Measurements from ENCODE around the gene TMPRSS11B.
"Not testable (repeated sequence)": the region's sequence is repeated elsewhere in the genome, so short reads cannot be mapped to it uniquely, and the experiment has no call there.

Gene TMPRSS11B

DNA sequence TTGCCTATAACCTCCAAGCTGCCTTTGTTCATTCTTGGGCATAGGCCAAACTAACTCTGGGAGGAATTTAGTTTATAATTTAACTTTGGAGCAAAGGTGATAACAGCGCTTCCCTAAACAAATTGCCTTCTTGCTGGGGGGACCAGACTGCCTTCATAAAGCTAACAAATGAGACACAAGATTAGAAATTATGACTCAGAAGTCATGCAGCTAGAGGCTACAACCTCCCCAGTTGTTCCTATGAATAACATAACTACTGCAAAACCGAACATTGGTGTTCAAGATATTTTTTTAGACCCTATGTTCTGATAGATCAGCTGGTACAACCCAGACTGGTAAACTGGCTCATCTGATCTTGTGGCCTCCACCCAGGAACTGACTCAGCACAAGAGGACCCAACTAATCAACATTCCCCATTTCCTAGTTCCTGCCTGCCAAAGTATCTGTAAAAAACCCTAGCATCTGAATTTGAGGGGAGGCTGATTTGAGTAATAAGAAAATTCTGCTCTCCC lies 22.0 kb upstream of the TMPRSS11B start:
- no peaks in the 10 kb centered on the region for H3K27me3 ChIP-seq (ENCODE audit: insufficient read depth, low read length)
- peaks cover 5% of the 10 kb centered on the region for H3K4me1 ChIP-seq (ENCODE audit: insufficient read depth, low read length)
- no peaks in the 10 kb centered on the region for H3K36me3 ChIP-seq (ENCODE audit: insufficient read depth, low read length)
- no peak overlapping the region for H2AFZ ChIP-seq (ENCODE audit: low read depth, low read length)
- no peak overlapping the region for H3K4me3 ChIP-seq (ENCODE audit: low read length)
- no peaks in the 10 kb centered on the region for H3K9me3 ChIP-seq (ENCODE audit: low read length)

DNA sequence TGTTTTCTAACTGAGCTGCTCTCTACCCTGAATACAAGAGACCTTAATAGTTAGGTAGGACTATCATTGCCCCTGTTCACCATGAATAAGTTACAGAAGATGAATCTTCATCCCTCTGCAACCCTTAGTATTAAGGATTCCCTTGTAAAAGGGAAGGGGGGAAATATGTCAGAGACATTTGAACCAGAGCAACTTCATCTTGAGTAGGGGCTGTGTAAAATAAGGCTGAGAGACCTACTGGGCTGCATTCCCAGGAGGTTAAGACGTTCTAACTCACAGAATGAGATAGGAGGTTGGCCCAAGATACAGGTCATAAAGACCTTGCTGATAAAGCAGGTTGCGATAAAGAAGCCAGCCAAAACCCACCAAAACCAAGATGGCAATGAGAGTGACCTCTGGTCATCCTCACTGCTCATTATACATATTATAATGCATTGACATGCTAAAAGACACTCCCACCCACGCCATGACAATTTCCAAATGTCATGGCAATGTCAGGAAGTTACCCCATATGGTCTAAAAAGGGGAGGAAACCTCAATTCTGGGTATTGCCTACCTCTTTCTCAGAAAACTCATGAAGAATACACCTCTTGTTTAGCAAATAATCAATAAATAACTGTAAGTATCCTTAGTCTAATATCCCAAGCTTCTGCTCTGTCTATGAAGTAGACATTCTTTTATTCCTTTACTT lies 19.5 kb upstream of the TMPRSS11B start:
- no peaks in the 10 kb centered on the region for H3K27me3 ChIP-seq (ENCODE audit: insufficient read depth, low read length)
- no peaks in the 10 kb centered on the region for H3K4me1 ChIP-seq (ENCODE audit: insufficient read depth, low read length)
- H3K4me3 ChIP-seq (ENCODE audit: low read length): no peak overlapping the region
- H3K9me3 ChIP-seq (ENCODE audit: low read length): no peaks in the 10 kb centered on the region
- no peaks in the 10 kb centered on the region for H3K36me3 ChIP-seq (ENCODE audit: insufficient read depth, low read length)
- H2AFZ ChIP-seq (ENCODE audit: low read depth, low read length): no peak overlapping the region

DNA sequence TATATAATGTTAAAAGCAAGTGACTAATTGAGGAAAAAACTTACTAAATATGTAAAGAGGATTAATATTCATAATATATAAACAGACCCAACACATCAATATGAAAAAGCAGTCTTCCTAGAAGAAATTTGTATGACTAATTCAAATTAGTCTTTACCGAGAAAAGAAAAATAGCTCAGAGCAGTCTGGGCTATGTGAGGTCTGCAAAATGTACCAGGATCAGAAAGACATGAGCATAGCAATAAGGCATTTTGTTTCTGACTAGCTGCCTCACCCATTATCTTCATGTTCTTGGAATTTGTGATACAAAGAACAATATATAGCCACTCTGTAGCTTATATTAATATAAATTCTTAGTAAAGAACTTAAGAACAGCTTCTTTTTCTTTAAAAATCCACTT lies 13.7 kb upstream of the TMPRSS11B start:
- Histone ChIP-seq H3K36me3 (ENCODE audit: insufficient read depth, low read length) (no peaks in the 10 kb centered on the region), H3K9me3 (ENCODE audit: low read length) (no peaks in the 10 kb centered on the region), H2AFZ (ENCODE audit: low read depth, low read length) (no peak overlapping the region), H3K27me3 (ENCODE audit: insufficient read depth, low read length) (no peaks in the 10 kb centered on the region), H3K4me1 (ENCODE audit: insufficient read depth, low read length) (no peaks in the 10 kb centered on the region), H3K4me3 (ENCODE audit: low read length) (no peak overlapping the region)

DNA sequence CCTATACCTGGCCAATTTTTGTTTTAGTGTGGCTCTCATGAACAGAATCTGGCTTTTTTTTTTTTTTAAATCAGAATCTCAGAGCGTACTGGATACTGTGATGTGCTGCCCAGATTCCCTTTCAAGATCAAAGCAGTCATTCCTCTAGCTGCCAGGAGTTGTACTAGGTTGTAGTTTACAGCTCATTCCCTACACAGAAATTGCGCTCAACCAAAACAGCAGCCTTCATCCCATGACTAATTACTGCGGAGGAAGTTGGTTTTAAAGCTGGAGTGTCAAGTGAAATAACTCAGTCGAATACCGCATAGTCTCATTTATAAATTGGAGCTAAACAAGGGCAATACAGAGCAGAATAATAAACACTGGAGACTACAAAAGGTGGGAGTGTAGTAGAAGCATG lies 12.2 kb upstream of the TMPRSS11B start:
- H3K4me1 ChIP-seq (ENCODE audit: insufficient read depth, low read length): no peaks in the 10 kb centered on the region
- no peaks in the 10 kb centered on the region for H3K36me3 ChIP-seq (ENCODE audit: insufficient read depth, low read length)
- no peaks in the 10 kb centered on the region for H3K9me3 ChIP-seq (ENCODE audit: low read length)
- no peak overlapping the region for H3K4me3 ChIP-seq (ENCODE audit: low read length)
- H2AFZ ChIP-seq (ENCODE audit: low read depth, low read length): no peak overlapping the region
- no peaks in the 10 kb centered on the region for H3K27me3 ChIP-seq (ENCODE audit: insufficient read depth, low read length)

DNA sequence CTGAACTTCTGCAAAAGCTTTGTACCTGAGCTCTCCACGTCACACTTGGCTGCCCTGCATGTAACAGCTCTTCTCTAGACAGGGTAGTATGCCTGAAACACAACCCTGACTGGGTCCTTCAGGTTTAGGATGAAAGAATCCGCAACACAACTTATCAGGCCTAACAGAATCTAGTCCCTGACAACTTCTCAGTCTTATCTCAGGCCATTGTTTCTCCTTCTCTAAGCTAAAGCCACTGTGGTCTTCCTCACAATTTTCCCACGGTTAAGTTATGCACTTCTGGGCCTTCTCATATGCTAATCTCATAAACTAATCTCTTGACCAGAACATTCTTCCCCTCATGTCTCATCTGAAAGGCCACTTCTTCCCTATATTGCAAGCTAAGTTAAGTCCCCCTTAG lies 10.8 kb upstream of the TMPRSS11B start:
- H3K4me1 ChIP-seq (ENCODE audit: insufficient read depth, low read length): no peaks in the 10 kb centered on the region
- no peaks in the 10 kb centered on the region for H3K9me3 ChIP-seq (ENCODE audit: low read length)
- no peak overlapping the region for H2AFZ ChIP-seq (ENCODE audit: low read depth, low read length)
- H3K27me3 ChIP-seq (ENCODE audit: insufficient read depth, low read length): no peaks in the 10 kb centered on the region
- H3K4me3 ChIP-seq (ENCODE audit: low read length): no peak overlapping the region
- H3K36me3 ChIP-seq (ENCODE audit: insufficient read depth, low read length): no peaks in the 10 kb centered on the region

DNA sequence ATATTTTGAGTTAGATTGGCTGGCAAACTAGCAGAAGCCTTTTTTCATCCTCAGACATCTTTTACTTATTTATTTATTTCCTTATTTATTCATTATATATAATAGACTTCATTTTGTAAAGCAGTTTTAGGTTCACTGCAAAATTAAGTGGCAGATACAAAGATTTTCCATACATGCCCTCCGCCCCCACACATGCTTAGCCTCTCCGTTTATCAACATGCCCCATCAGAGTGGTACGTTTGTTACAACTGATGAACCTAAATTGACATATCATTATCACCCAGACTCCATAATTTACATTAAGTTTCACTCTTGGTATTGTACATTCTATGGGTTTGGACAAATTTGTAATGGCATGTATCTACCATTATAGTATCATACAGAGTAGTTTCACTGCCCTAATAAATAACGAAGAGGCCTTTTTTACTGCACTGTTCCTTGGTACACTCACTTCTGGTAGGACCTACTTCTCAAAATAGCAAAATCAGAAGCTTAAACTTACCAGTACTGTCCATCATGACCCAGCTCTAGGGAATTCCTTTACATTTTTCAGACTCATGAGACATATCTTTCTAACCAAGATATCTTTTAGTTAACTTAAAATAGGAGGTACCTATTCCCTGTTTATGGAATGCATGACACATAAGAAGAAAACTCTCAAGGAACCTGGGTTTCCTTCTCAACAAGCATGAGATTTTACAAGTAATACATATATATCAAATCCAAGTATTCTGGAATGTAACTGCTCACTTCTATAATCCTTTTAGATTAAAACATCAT lies 4.8 kb upstream of the TMPRSS11B start:
- Histone ChIP-seq H3K9me3 (ENCODE audit: low read length) (no peaks in the 10 kb centered on the region), H3K4me1 (ENCODE audit: insufficient read depth, low read length) (no peaks in the 10 kb centered on the region), H2AFZ (ENCODE audit: low read depth, low read length) (no peak overlapping the region), H3K36me3 (ENCODE audit: insufficient read depth, low read length) (no peaks in the 10 kb centered on the region), H3K4me3 (ENCODE audit: low read length) (no peak overlapping the region), H3K27me3 (ENCODE audit: insufficient read depth, low read length) (no peaks in the 10 kb centered on the region)

DNA sequence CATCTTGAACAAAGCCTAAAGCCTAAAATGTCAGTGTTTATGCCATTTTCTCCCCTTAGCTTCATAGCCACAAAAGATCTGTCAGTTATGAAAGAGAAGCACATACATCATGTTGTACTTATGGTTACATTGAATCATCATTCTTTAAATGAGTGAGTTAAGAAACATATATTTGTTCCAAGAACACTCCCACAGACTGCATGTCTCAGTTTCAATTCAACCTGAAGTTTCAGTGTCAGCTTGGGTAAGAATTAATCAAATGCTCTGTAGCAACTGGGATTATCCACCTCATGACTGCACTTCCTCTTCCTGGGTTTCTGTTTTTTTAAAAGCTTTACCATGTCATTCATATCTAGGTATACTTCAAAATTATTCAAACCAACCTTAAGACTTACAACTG lies 3.9 kb upstream of the TMPRSS11B start:
- Histone ChIP-seq H3K4me1 (ENCODE audit: insufficient read depth, low read length) (no peaks in the 10 kb centered on the region), H3K27me3 (ENCODE audit: insufficient read depth, low read length) (no peaks in the 10 kb centered on the region), H3K9me3 (ENCODE audit: low read length) (no peaks in the 10 kb centered on the region), H3K36me3 (ENCODE audit: insufficient read depth, low read length) (no peaks in the 10 kb centered on the region), H3K4me3 (ENCODE audit: low read length) (no peak overlapping the region), H2AFZ (ENCODE audit: low read depth, low read length) (no peak overlapping the region)

DNA sequence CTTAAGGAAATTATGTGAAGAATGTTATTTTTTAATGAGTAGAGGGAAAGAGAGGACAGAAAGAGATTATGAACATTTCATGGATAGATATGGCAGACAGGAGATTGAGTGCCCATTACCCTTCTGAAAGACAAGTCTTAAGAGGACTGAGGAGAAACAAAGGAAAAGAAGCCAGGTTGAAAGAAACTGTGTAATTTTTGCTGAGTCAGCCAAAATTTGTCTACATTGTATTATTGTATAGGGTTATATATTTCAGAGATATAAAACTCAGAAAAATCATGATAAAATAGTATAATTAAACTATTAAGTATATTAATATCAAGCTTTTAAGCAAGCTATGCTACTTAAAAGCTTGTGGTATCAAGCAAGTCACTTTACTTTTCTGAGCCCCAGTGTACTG lies 4.9 kb downstream of the TMPRSS11B start:
- no peaks in the 10 kb centered on the region for H3K4me1 ChIP-seq (ENCODE audit: insufficient read depth, low read length)
- H3K27me3 ChIP-seq (ENCODE audit: insufficient read depth, low read length): no peaks in the 10 kb centered on the region
- no peaks in the 10 kb centered on the region for H3K9me3 ChIP-seq (ENCODE audit: low read length)
- no peak overlapping the region for H2AFZ ChIP-seq (ENCODE audit: low read depth, low read length)
- H3K36me3 ChIP-seq (ENCODE audit: insufficient read depth, low read length): no peaks in the 10 kb centered on the region
- no peak overlapping the region for H3K4me3 ChIP-seq (ENCODE audit: low read length)

DNA sequence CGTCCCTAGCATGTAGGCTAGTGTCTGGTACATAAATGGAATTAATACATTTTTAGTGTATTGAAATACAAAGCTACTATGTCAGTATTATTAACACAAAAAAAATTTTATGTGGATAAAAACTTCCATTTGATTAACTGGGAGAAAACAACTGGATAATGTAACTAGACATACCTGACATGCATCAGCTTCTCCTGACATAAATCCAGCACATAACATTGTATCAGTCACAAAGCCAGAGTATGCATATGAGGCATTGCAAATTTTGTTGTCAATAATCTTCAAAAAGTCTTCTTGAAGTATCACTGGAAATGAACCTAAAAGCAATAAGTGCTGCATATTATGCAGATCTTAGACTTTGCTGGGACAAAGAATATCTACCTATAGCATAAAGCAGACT lies 16.9 kb downstream of the TMPRSS11B start:
- Histone ChIP-seq H3K4me3 (ENCODE audit: low read length) (no peak overlapping the region), H2AFZ (ENCODE audit: low read depth, low read length) (no peak overlapping the region), H3K27me3 (ENCODE audit: insufficient read depth, low read length) (no peaks in the 10 kb centered on the region), H3K36me3 (ENCODE audit: insufficient read depth, low read length) (no peaks in the 10 kb centered on the region), H3K9me3 (ENCODE audit: low read length) (no peaks in the 10 kb centered on the region), H3K4me1 (ENCODE audit: insufficient read depth, low read length) (no peaks in the 10 kb centered on the region)

DNA sequence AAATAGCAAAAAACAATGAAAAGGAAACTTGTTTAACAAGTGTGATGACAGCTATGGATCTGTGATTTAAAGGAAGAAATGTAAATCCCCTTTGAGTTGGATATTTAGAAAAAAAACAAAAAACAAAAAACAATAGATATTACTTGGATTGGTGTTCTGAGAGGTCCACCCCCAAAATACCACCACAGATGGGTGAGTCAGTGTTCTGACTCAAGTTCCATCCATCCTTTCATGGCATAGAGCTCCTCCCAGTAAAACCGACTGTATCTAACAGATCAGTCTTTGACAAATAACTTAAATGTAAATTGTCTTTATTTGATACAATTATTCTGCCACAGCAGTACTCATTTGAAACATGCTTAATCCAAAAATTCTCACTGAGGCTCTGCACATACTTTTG lies 27.4 kb downstream of the TMPRSS11B start:
- Histone ChIP-seq H3K4me3 (ENCODE audit: low read length) (no peak overlapping the region), H2AFZ (ENCODE audit: low read depth, low read length) (no peak overlapping the region), H3K4me1 (ENCODE audit: insufficient read depth, low read length) (no peaks in the 10 kb centered on the region), H3K36me3 (ENCODE audit: insufficient read depth, low read length) (no peaks in the 10 kb centered on the region), H3K27me3 (ENCODE audit: insufficient read depth, low read length) (no peaks in the 10 kb centered on the region), H3K9me3 (ENCODE audit: low read length) (no peaks in the 10 kb centered on the region)

DNA sequence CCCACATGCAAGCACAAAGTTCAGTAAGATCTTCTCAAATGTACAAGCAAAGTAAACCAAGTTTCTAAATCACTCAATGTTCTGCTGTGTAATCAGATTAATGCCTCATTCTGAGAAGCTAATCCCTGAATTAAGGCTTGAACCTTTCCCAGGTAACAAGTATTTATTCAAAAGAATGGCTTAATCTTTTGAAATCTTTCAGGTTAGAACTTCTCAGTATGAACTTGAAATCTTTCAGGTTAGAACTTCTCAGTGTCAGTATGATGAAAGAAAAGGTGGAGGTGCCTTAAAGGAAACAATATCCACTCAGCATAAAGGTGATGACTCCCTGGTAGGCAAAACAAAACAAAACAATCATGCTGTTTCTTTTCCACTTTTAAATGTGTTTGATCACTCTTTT lies 29.0 kb downstream of the TMPRSS11B start:
- no peak overlapping the region for H3K4me3 ChIP-seq (ENCODE audit: low read length)
- H3K4me1 ChIP-seq (ENCODE audit: insufficient read depth, low read length): no peaks in the 10 kb centered on the region
- no peaks in the 10 kb centered on the region for H3K27me3 ChIP-seq (ENCODE audit: insufficient read depth, low read length)
- no peaks in the 10 kb centered on the region for H3K36me3 ChIP-seq (ENCODE audit: insufficient read depth, low read length)
- no peak overlapping the region for H2AFZ ChIP-seq (ENCODE audit: low read depth, low read length)
- H3K9me3 ChIP-seq (ENCODE audit: low read length): no peaks in the 10 kb centered on the region

DNA sequence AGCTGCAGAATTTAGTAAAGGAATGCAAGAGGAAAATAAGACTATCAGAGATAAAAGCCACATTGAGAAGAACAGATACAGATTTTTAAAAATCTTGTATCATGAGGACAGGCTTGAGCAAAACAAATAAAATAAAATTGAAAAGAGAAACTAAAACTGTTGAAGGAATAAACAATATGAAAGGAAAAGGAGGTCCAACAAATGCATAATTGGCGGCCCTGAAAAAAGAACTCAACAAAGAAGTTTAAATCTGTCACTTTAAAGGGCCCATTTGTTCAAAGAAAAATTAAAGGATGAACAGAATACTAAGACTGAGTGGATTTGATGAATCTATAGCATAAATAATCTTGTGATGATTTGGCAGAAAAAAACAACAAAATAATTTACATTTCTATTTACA lies 36.5 kb downstream of the TMPRSS11B start:
- Histone ChIP-seq H3K36me3 (ENCODE audit: insufficient read depth, low read length) (no peaks in the 10 kb centered on the region), H3K4me3 (ENCODE audit: low read length) (no peak overlapping the region), H3K9me3 (ENCODE audit: low read length) (no peaks in the 10 kb centered on the region), H3K4me1 (ENCODE audit: insufficient read depth, low read length) (no peaks in the 10 kb centered on the region), H2AFZ (ENCODE audit: low read depth, low read length) (no peak overlapping the region), H3K27me3 (ENCODE audit: insufficient read depth, low read length) (no peaks in the 10 kb centered on the region)

DNA sequence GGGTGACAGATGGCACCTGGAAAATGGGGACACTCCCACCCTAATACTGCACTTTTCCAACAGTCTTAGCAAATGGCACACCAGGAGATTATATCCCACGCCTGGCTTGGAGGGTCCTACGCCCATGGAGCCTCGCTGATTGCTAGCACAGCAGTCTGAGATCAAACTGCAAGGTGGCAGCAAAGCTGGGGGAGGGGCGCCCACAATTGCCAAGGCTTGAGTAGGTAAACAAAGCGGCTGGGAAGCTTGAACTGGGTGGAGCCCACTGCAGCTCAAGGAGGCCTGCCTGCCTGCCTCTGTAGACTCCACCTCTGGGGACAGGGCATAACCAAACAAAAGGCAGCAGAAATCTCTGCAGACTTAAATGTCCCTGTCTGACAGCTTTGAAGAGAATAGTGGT lies 51.2 kb downstream of the TMPRSS11B start:
- not testable (repeated sequence) for H3K4me3 ChIP-seq (ENCODE audit: low read length); H3K36me3 ChIP-seq (ENCODE audit: insufficient read depth, low read length); H2AFZ ChIP-seq (ENCODE audit: low read depth, low read length); H3K4me1 ChIP-seq (ENCODE audit: insufficient read depth, low read length); H3K27me3 ChIP-seq (ENCODE audit: insufficient read depth, low read length); H3K9me3 ChIP-seq (ENCODE audit: low read length)
